Naive thymus-derived CD4-positive, alpha-beta T cell (primary cell): ENCODE results near the gene IPO4. TPM values are rescaled to one million over a fixed set of nuclear protein-coding genes. Genes with fewer than 3 reads are reported as not detected.
A peak's percentile ranks its signal among the peaks of the same experiment; 100 is the strongest.

Experiments
- ATAC-seq: fragments of 150-1000 bp; cut with Tn5 transposase; 2 replicates; pipeline ENCODE4 v1.10.0; 2021; ENCODE audit warnings: mild to moderate bottlenecking, moderate library complexity
- CTCF ChIA-PET: fragments of 350-600 bp; sonication (Branson Sonifier 250); formaldehyde crosslinking; loops from one replicate; lab custom pipeline; 2021; ENCODE audit warnings: antibody characterized with exemption; lab: Charles Lee
- POLR2A ChIA-PET: fragments of 350-600 bp; sonication (Branson Sonifier 250); formaldehyde crosslinking; loops from one replicate; lab custom pipeline; 2021; ENCODE audit warnings: antibody characterized with exemption, inconsistent platforms; lab: Charles Lee
- DNase-seq, 9 donors: peaks; one replicate each; pipeline versions ENCODE4 v3.0.0 to v3.0.0-alpha.2; 2020 to 2022; ENCODE audit warnings: mixed read lengths in 1 of 9
- H3K27ac ChIP-seq: one replicate; pipeline ENCODE4 v1.7.0; 2013; ENCODE audit warnings: mild to moderate bottlenecking, low read depth, low read length, moderate library complexity
- H3K27me3 ChIP-seq, 2 donors: one replicate each; pipeline ENCODE4 v1.7.0; 2013; ENCODE audit warnings: low read length in 2 of 2, mild to moderate bottlenecking in 2 of 2, moderate library complexity in 2 of 2; ENCODE audit not compliant: control insufficient read depth in 2 of 2, insufficient read depth in 2 of 2
- H3K36me3 ChIP-seq, 3 experiments: 1 replicate in 2 of 3; 2 replicates in 1 of 3; pipeline ENCODE4 v1.7.0; 2013; ENCODE audit warnings: low read length in 3 of 3, mild to moderate bottlenecking in 3 of 3, moderate library complexity in 1 of 3; ENCODE audit not compliant: insufficient read depth in 3 of 3, control insufficient read depth in 2 of 3
- H3K4me1 ChIP-seq, 2 donors: one replicate each; pipeline ENCODE4 v1.7.0; 2013; ENCODE audit warnings: low read length in 2 of 2, mild to moderate bottlenecking in 2 of 2, moderate library complexity in 1 of 2; ENCODE audit not compliant: control insufficient read depth in 2 of 2, insufficient read depth in 2 of 2
- H3K4me3 ChIP-seq: 2 replicates; pipeline ENCODE4 v1.7.0; 2013; ENCODE audit warnings: mild to moderate bottlenecking, low read length
- H3K9me3 ChIP-seq, 3 experiments: 1 replicate in 2 of 3; 2 replicates in 1 of 3; pipeline ENCODE4 v1.7.0; 2013; ENCODE audit warnings: low read length in 3 of 3; ENCODE audit not compliant: control insufficient read depth in 2 of 3
- H3K27ac Mint-ChIP-seq, 9 donors: one replicate each; pipeline ENCODE4 v1.8.0; 2020 to 2022; ENCODE audit warnings: mixed read lengths in 9 of 9, mild to moderate bottlenecking in 8 of 9, moderate library complexity in 5 of 9, inconsistent platforms in 2 of 9
- H3K27me3 Mint-ChIP-seq, 5 donors: one replicate each; pipeline ENCODE4 v1.8.0; 2021 to 2022; ENCODE audit warnings: mixed read lengths in 5 of 5, mild to moderate bottlenecking in 1 of 5
- H3K36me3 Mint-ChIP-seq, 5 donors: one replicate each; pipeline ENCODE4 v1.8.0; 2020 to 2022; ENCODE audit warnings: mixed read lengths in 5 of 5, mild to moderate bottlenecking in 3 of 5, inconsistent platforms in 1 of 5
- H3K4me1 Mint-ChIP-seq, 7 donors: one replicate each; pipeline ENCODE4 v1.8.0; 2020 to 2022; ENCODE audit warnings: mixed read lengths in 7 of 7, mild to moderate bottlenecking in 3 of 7, inconsistent platforms in 1 of 7
- H3K4me3 Mint-ChIP-seq, 10 donors: one replicate each; pipeline ENCODE4 v1.8.0; 2020 to 2022; ENCODE audit warnings: mild to moderate bottlenecking in 10 of 10, mixed read lengths in 10 of 10, moderate library complexity in 6 of 10, inconsistent platforms in 2 of 10
- H3K9me3 Mint-ChIP-seq, 11 donors: one replicate each; pipeline ENCODE4 v1.8.0; 2020 to 2022; ENCODE audit warnings: mixed read lengths in 11 of 11, mild to moderate bottlenecking in 4 of 11, inconsistent platforms in 1 of 11, moderate library complexity in 1 of 11
- intact Hi-C, 2 donors: fragments of 100-400 bp; cut with micrococcal nuclease; formaldehyde crosslinking; loops; one replicate each; pipeline ENCODE4 v1.15.1; 2023
- polyA plus RNA-seq, 2 donors: library from polyadenylated mRNA; unstranded; fragments of 300-500 nt; fragmentation: Illumina TruSeq; gene quantifications; one replicate each; pipeline ENCODE4 v1.2.3, GENCODE V29; 2021
- total RNA-seq, 6 experiments: library from RNA in 5 of 6; stranded (reverse) in 5 of 6; gene quantifications; 1 replicate in 5 of 6; 2 replicates in 1 of 6; pipeline ENCODE4 v1.2.3 and lab custom pipeline; 2021 to 2026

IPO4 gene
- total and polyA plus RNA-seq, 7 experiments from 2014 or later = 17.5 to 45.2 (median 36.2) TPM

DNA sequence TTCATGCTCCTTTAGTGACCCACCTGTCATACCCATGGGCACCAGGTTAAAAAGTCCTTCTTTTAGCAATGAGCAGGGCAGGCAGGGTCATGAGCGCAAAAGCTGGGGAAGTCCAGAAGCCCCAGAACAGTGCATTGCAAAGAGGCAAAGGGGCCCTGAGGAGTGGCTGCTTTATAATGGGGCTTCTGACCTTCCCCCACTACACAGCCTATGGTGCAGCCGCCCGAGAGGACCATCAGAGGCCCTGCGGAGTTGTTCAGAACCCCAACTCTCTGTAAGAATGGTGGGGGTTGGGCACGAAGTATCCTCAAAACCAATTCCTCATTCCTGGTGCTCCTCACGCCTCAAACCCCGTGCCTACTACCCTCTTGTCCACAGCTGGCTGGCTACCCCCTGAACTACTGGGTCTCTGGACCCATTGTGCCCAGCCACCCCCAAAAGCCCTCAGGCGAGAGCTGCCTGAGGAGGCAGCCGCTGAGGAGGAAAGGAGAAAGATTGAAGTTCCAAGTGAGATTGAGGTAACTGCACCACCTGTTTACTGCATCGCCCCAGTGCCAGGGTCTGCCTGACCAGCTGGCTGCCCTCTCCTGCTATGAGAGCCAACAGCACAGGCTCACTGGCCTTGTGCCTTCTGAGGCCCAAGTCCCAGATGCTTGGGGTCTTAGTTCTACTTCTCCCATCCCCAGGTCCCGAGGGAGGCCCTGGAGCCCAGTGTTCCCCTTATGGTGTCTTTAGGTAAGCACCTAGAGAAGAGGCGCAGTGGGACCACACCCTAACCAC, 10.0 kb downstream of the IPO4 start:
- H3K4me1 Mint-ChIP-seq = peaks cover 0 to 18% (median 5%) of the 10 kb centered on the region in 7 donors
- Histone ChIP-seq H3K4me1 (no peaks in the 10 kb centered on the region), H3K27ac (no peak overlapping the region), H3K27me3 (no peaks in the 10 kb centered on the region), H3K36me3 (peaks cover 0 to 77% (median 20%) of the 10 kb centered on the region in 3 experiments), H3K4me3 (no peak overlapping the region), H3K9me3 (no peaks in the 10 kb centered on the region)
- H3K36me3 Mint-ChIP-seq = peaks cover 0 to 35% (median 4%) of the 10 kb centered on the region in 5 donors
- H3K9me3 Mint-ChIP-seq = peaks cover 0 to 2% (median 0%) of the 10 kb centered on the region in 11 donors
- POLR2A ChIA-PET = interaction anchor here (0.6 to 2.7 kb wide), 4 partner anchors 10 to 63 kb away, joined by 3 to 9 read pairs (median 4); partner anchors contain the start of gene IPO4
- ATAC-seq (no peak), DNase-seq (no peak)
- peak overlapping the region in 2 of 9 donors; percentile 32 to 75 for H3K27ac Mint-ChIP-seq
- no peaks in the 10 kb centered on the region for H3K27me3 Mint-ChIP-seq
- H3K4me3 Mint-ChIP-seq = no peak overlapping the region
- CTCF ChIA-PET = no interaction called here
- intact Hi-C loops = no loop called here

DNA sequence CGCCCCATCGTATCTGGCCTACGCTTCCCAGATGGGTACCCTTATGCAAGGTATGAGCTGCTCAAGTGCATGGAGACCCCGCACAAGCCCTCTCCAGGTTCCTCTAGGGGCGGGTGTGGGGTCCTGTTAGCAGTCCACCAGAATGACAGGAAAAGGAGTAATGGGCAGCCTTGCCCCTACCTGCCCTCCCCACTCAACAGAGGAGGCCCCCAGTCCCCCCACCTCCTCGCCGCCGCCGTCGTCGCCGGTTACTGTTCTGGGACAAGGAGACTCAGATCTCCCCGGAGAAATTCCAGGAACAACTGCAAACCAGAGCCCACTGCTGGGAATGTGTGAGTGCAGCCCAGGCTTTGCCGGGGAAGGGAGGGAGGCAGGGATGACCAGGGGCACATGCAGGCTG, 10.7 kb downstream of the IPO4 start:
- H3K9me3 ChIP-seq = no peaks in the 10 kb centered on the region
- peaks cover 0 to 38% (median 4%) of the 10 kb centered on the region in 5 donors for H3K36me3 Mint-ChIP-seq
- no peak overlapping the region for H3K4me3 ChIP-seq
- DNase-seq (no peak), ATAC-seq (no peak)
- peaks cover 0 to 20% (median 12%) of the 10 kb centered on the region in 7 donors for H3K4me1 Mint-ChIP-seq
- H3K27ac ChIP-seq = no peak overlapping the region
- peak overlapping the region in 1 of 9 donors; percentile 24 for H3K27ac Mint-ChIP-seq
- no peaks in the 10 kb centered on the region for H3K4me1 ChIP-seq
- no peak overlapping the region for H3K4me3 Mint-ChIP-seq
- H3K9me3 Mint-ChIP-seq = peaks cover 0 to 2% (median 0%) of the 10 kb centered on the region in 11 donors
- intact Hi-C loops = no loop called here
- ChIA-PET POLR2A (interaction anchor here (2.7 kb wide), 1 partner anchor 11 kb away, joined by 9 read pairs; the partner anchor contains the start of gene IPO4), CTCF (no interaction called here)
- no peaks in the 10 kb centered on the region for H3K27me3 Mint-ChIP-seq
- peaks cover 0 to 70% (median 15%) of the 10 kb centered on the region in 3 experiments for H3K36me3 ChIP-seq
- H3K27me3 ChIP-seq = no peaks in the 10 kb centered on the region

DNA sequence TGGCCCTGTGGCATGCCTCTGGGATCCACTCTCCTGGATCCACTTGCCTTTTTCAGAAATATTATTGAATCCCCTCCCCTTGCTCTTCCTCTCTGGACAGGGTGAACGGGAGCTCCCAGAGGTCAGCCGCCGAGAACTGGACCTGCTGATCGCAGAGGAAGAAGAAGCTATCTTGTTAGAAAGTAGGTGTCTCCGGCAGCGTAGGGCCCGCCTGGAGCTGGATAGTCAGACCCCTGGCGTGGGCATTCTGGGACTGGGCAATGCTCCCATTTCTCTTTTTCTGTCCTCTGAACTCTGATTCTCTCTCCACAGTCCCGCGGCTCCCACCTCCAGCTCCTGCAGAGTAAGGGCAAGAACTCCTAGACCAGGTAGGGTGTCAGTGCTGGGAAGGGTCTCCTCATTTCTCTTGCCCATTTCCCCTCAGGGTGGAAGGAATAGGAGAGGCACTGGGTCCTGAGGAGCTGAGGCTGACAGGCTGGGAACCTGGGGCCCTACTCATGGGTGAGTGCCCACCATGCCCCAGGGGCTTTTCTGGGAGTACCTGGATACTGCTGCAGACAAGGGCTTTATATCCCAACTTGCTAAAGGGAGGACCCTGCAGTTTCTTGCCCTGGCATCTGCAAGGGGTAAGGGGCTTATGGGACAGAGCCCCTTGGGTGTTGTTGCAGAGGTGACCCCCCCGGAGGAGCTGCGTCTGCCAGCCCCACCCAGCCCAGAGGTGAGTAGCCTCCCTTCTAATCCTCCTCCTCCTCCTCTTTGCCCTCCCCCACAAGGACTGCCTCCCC, 11.4 kb downstream of the IPO4 start:
- Mint-ChIP-seq H3K36me3 (peaks cover 0 to 39% (median 4%) of the 10 kb centered on the region in 5 donors), H3K27ac (peak overlapping the region in 3 of 9 donors; percentile 69 to 81 (median 72)), H3K9me3 (no peaks in the 10 kb centered on the region), H3K4me3 (no peak overlapping the region), H3K4me1 (peaks cover 0 to 21% (median 15%) of the 10 kb centered on the region in 7 donors), H3K27me3 (no peaks in the 10 kb centered on the region)
- intact Hi-C loops = no loop called here
- ATAC-seq (no peak), DNase-seq (no peak)
- Histone ChIP-seq H3K36me3 (peaks cover 0 to 63% (median 13%) of the 10 kb centered on the region in 3 experiments), H3K4me1 (peaks cover 0 to 2% of the 10 kb centered on the region in 2 donors), H3K27me3 (no peaks in the 10 kb centered on the region), H3K9me3 (no peaks in the 10 kb centered on the region), H3K4me3 (no peak overlapping the region), H3K27ac (no peak overlapping the region)
- ChIA-PET CTCF (interaction anchor here (0.5 kb wide), 1 partner anchor 146 kb away, joined by 8 read pairs; no protein-coding TSS in a partner anchor), POLR2A (interaction anchor here (0.9 to 1.1 kb wide), 2 partner anchors 11 to 22 kb away, joined by 3 read pairs; partner anchors contain the start of gene IPO4)

DNA sequence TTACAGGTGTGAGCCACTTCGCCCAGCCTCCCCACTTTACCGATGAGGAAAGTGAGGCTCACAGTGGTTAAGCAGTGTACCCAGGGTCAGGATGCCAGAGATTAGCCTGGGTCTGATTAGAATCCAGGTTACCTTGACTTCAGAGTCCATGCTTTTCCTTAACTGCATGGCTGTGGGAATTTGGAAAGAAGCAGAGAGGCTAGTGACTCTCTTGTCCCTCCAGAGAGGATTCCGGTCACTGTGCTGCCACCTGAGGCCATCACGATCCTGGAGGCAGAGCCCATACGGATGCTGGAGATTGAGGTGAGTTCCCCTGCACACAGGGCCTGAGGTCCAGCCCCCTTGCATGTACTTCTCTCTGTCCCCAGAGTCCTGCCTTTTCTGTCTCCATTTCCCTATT, 12.0 kb downstream of the IPO4 start:
- H3K27ac Mint-ChIP-seq = peak overlapping the region in 1 of 9 donors; percentile 81
- H3K4me3 ChIP-seq = no peak overlapping the region
- no peaks in the 10 kb centered on the region for H3K9me3 ChIP-seq
- H3K4me1 Mint-ChIP-seq = peaks cover under 1 to 26% (median 18%) of the 10 kb centered on the region in 7 donors
- H3K4me3 Mint-ChIP-seq = no peak overlapping the region
- ATAC-seq (no peak), DNase-seq (no peak)
- intact Hi-C loops = no loop called here
- H3K4me1 ChIP-seq = peaks cover 0 to 7% of the 10 kb centered on the region in 2 donors
- no peaks in the 10 kb centered on the region for H3K27me3 Mint-ChIP-seq
- H3K27ac ChIP-seq = no peak overlapping the region
- H3K27me3 ChIP-seq = no peaks in the 10 kb centered on the region
- peaks cover 0 to 39% (median 4%) of the 10 kb centered on the region in 5 donors for H3K36me3 Mint-ChIP-seq
- ChIA-PET POLR2A (interaction anchor here (0.6 to 1.1 kb wide), 3 partner anchors 12 to 87 kb away, joined by 3 read pairs; partner anchors contain the start of gene IPO4), CTCF (interaction anchor here (0.5 to 0.7 kb wide), 2 partner anchors 62 to 146 kb away, joined by 4 to 8 read pairs; partner anchors contain the start of gene DCAF11)
- peaks cover 0 to 57% (median 13%) of the 10 kb centered on the region in 3 experiments for H3K36me3 ChIP-seq
- H3K9me3 Mint-ChIP-seq = no peaks in the 10 kb centered on the region

- H3K36me3 Mint-ChIP-seq = peaks cover 0 to 39% (median 12%) of the 10 kb centered on the region in 5 donors
Observed at GRCh38 chr14:24172871-24173281, 15.7 kb downstream of the IPO4 start.

More at GRCh38 chr14:24172871-24173281, 15.7 kb downstream of the IPO4 start:
- no peaks in the 10 kb centered on the region for H3K27me3 Mint-ChIP-seq
- ChIA-PET CTCF (no interaction called here), POLR2A (interaction anchor here (0.7 to 2.4 kb wide), 6 partner anchors 10 to 64 kb away, joined by 3 to 11 read pairs (median 4); partner anchors contain the start of genes DCAF11, IRF9 and NRL)
- Histone ChIP-seq H3K9me3 (no peaks in the 10 kb centered on the region), H3K27ac (peak overlapping the region; percentile 1), H3K4me1 (peaks cover 0 to 13% of the 10 kb centered on the region in 2 donors), H3K27me3 (no peaks in the 10 kb centered on the region), H3K4me3 (no peak overlapping the region), H3K36me3 (peaks cover 6 to 32% (median 6%) of the 10 kb centered on the region in 3 experiments)
- H3K27ac Mint-ChIP-seq = peak overlapping the region; percentile 19 to 88 (median 75)
- peak overlapping the region in 9 of 10 donors; percentile 33 to 94 (median 66) for H3K4me3 Mint-ChIP-seq
- intact Hi-C loops = no loop called here
- H3K9me3 Mint-ChIP-seq = no peaks in the 10 kb centered on the region
- ATAC-seq = no peak
- DNase-seq = no peak
- H3K4me1 Mint-ChIP-seq = peaks cover 9 to 47% (median 37%) of the 10 kb centered on the region in 7 donors
